ENCODE measurements around the gene SLC12A4. TPM values are rescaled to one million over a fixed set of nuclear protein-coding genes. Genes with fewer than 3 reads are reported as not detected.

SLC12A4 gene
- total RNA-seq, 1 experiment from 2014 or later, result 107 TPM

DNA sequence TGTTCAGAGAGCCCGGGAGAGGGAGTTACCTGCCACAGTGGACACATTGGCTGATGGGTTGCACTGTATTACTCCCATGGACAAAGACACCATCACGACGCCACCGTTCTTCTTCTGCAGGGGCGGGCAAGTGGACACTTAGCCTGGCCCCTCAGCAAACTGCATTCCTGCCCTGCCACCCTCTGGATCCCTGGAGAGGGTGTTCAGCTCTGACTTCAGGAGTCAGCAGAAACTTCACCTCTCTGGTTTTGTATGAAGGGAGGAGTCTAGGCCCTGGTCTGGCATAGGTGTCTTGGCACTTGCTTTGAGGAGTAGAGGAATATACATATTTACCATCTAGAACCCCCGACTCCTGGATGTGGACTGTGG is 21.6 kb upstream of the SLC12A4 start:
- no peak for DNase-seq (ENCODE audit: unreplicated experiment)
- Mint-ChIP-seq H3K4me3 (ENCODE audit: unreplicated experiment) (no peak overlapping the region), H3K27me3 (ENCODE audit: insufficient read depth, unreplicated experiment) (no peaks in the 10 kb centered on the region), H3K36me3 (ENCODE audit: insufficient read depth, unreplicated experiment) (no peaks in the 10 kb centered on the region), H3K4me1 (ENCODE audit: insufficient read depth, unreplicated experiment) (no peaks in the 10 kb centered on the region), H3K27ac (ENCODE audit: low read depth, unreplicated experiment) (no peak overlapping the region), H3K9me3 (ENCODE audit: unreplicated experiment) (no peaks in the 10 kb centered on the region)
- CTCF ChIA-PET, result interaction anchor here (0.5 to 1.0 kb wide), 2 partner anchors 68 to 73 kb away, joined by 3 to 4 read pairs; no protein-coding TSS in a partner anchor
- TF ChIP-seq, protein P1, sequence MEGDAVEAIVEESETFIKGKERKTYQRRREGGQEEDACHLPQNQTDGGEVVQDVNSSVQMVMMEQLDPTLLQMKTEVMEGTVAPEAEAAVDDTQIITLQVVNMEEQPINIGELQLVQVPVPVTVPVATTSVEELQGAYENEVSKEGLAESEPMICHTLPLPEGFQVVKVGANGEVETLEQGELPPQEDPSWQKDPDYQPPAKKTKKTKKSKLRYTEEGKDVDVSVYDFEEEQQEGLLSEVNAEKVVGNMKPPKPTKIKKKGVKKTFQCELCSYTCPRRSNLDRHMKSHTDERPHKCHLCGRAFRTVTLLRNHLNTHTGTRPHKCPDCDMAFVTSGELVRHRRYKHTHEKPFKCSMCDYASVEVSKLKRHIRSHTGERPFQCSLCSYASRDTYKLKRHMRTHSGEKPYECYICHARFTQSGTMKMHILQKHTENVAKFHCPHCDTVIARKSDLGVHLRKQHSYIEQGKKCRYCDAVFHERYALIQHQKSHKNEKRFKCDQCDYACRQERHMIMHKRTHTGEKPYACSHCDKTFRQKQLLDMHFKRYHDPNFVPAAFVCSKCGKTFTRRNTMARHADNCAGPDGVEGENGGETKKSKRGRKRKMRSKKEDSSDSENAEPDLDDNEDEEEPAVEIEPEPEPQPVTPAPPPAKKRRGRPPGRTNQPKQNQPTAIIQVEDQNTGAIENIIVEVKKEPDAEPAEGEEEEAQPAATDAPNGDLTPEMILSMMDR (IDR thresholded peaks at IDR 0.05; ENCODE audit: unreplicated experiment), result no peak
- POLR2A ChIA-PET, result interaction anchor here (1.0 kb wide), 1 partner anchor 23 kb away, joined by 4 read pairs; no protein-coding TSS in a partner anchor
- intact Hi-C loops (cut with micrococcal nuclease), result no loop called here
- BruUV-seq (replicated peaks), result no TSS peak

DNA sequence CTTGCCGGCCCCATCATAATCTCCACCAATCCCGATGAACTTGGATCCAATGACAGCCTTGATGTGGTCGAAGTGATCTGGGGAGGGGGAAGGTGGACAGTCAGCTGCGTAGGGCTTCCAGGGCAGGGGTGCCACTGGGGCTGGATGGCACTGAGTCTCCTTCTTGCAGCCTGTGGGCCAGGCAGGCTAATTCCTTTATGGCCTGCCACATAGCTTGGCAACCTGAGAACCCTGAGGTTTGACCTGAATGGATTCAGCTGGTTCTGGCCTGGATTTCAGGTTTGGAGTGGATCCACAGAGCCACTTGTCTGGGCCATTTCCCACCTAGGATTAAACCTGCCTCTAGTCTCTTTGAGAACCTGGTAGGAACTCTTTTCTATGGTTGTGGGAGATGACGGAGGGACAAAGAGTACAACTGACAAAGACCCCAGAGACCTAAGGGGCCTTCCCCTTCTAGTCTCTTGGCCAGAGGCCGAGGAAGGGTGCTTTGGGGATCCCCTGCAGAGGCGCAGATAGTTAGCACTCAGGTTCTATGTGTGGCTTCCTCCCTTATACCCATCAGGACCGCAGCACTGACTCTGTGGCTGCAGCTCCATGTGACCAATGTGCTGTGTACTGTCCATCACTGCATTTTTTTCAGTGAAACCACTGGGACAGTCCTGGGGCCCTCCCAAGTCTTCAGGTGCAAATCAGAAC is 21.0 kb upstream of the SLC12A4 start:
- DNase-seq (ENCODE audit: unreplicated experiment), result no peak
- Mint-ChIP-seq H3K9me3 (ENCODE audit: unreplicated experiment) (no peaks in the 10 kb centered on the region), H3K36me3 (ENCODE audit: insufficient read depth, unreplicated experiment) (no peaks in the 10 kb centered on the region), H3K4me1 (ENCODE audit: insufficient read depth, unreplicated experiment) (no peaks in the 10 kb centered on the region), H3K27me3 (ENCODE audit: insufficient read depth, unreplicated experiment) (no peaks in the 10 kb centered on the region), H3K27ac (ENCODE audit: low read depth, unreplicated experiment) (no peak overlapping the region), H3K4me3 (ENCODE audit: unreplicated experiment) (no peak overlapping the region)
- POLR2A ChIA-PET, result interaction anchor here (1.0 kb wide), 1 partner anchor 23 kb away, joined by 4 read pairs; no protein-coding TSS in a partner anchor
- no TSS peak for BruUV-seq (replicated peaks)
- TF ChIP-seq, protein P1 (IDR thresholded peaks at IDR 0.05; ENCODE audit: unreplicated experiment), result no peak
- CTCF ChIA-PET, result interaction anchor here (0.9 to 1.0 kb wide), 2 partner anchors 12 to 73 kb away, joined by 4 read pairs; no protein-coding TSS in a partner anchor
- intact Hi-C loops (cut with micrococcal nuclease), result no loop called here

DNA sequence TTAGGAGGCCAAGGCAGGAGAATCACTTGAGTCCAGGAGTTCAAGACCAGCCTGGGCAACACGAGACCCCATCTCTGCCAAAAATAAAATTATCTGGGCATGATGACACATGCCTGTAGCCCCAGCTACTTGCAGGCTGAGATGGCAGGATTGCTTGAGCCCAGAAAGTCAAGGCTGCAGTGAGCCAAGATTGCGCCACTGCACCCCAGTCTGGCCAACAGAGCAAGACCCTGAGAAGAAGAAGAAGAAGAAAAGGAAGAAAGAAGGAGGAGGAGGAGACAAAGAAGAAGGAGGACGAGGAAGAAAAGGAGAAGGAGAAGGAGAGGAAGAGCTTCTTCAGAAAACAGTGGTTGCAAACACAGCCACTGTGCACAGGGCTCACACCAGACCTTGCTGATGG is 20.2 kb upstream of the SLC12A4 start:
- CTCF ChIA-PET, result interaction anchor here (0.5 to 1.6 kb wide), 4 partner anchors 13 to 232 kb away, joined by 3 to 4 read pairs (median 3); no protein-coding TSS in a partner anchor

More for the DNA sequence above, 20.2 kb upstream of the SLC12A4 start:
- TF ChIP-seq, protein P1 (IDR thresholded peaks at IDR 0.05; ENCODE audit: unreplicated experiment), result no peak
- DNase-seq (ENCODE audit: unreplicated experiment), result no peak
- Mint-ChIP-seq H3K9me3 (ENCODE audit: unreplicated experiment) (no peaks in the 10 kb centered on the region), H3K4me3 (ENCODE audit: unreplicated experiment) (no peak overlapping the region), H3K4me1 (ENCODE audit: insufficient read depth, unreplicated experiment) (peaks cover under 1% of the 10 kb centered on the region), H3K36me3 (ENCODE audit: insufficient read depth, unreplicated experiment) (no peaks in the 10 kb centered on the region), H3K27me3 (ENCODE audit: insufficient read depth, unreplicated experiment) (no peaks in the 10 kb centered on the region), H3K27ac (ENCODE audit: low read depth, unreplicated experiment) (no peak overlapping the region)
- intact Hi-C loops (cut with micrococcal nuclease), result no loop called here
- POLR2A ChIA-PET, result interaction anchor here (0.6 to 1.4 kb wide), 3 partner anchors 10 to 35 kb away, joined by 3 to 4 read pairs (median 3); partner anchors contain the start of genes DDX28 and DUS2
- BruUV-seq (replicated peaks), result no TSS peak

Measured in MCF 10A (cell line).